Activated CD4-positive, alpha-beta T cell treated with anti-CD3 and anti-CD28 coated beads for 24 hours (primary cell): ENCODE measurements around the gene RFX7.

Experiments used
- DNase-seq, 2 donors: peaks; one replicate each; pipeline ENCODE4 v3.0.0-alpha.2; 2020; ENCODE audit warnings: low read depth in 2 of 2

The RFX7 gene

GRCh38 chr15:56126409-56126808 is 117.3 kb downstream of the RFX7 start:
- DNase-seq, result no peak

GRCh38 chr15:56124391-56124790 is 119.3 kb downstream of the RFX7 start:
- DNase-seq, result no peak

GRCh38 chr15:56105855-56106254 is 137.8 kb downstream of the RFX7 start:
- DNase-seq, result no peak

GRCh38 chr15:56102441-56102840 is 141.2 kb downstream of the RFX7 start:
- no peak for DNase-seq

- DNase-seq, result no peak
Measured at GRCh38 chr15:56099311-56099710, 144.4 kb downstream of the RFX7 start.

GRCh38 chr15:56098195-56098863 is 145.3 kb downstream of the RFX7 start:
- DNase-seq, result no peak

- no peak for DNase-seq
Measured at GRCh38 chr15:56095406-56095805, 148.3 kb downstream of the RFX7 start.

- no peak for DNase-seq
Measured at GRCh38 chr15:56094171-56094570, 149.5 kb downstream of the RFX7 start.

GRCh38 chr15:56088389-56088788 is 155.3 kb downstream of the RFX7 start:
- no peak for DNase-seq

- DNase-seq, result no peak
Measured at GRCh38 chr15:56086566-56086965, 157.1 kb downstream of the RFX7 start.

- no peak for DNase-seq
Measured at GRCh38 chr15:56082263-56082761, 161.4 kb downstream of the RFX7 start.

- DNase-seq, result no peak
Measured at GRCh38 chr15:56077081-56077480, 166.6 kb downstream of the RFX7 start.

- DNase-seq, result no peak
Measured at GRCh38 chr15:56076640-56077039, 167.0 kb downstream of the RFX7 start.

- no peak for DNase-seq
Measured at GRCh38 chr15:56074481-56075265, 169.0 kb downstream of the RFX7 start.

GRCh38 chr15:56064152-56064551 is 179.5 kb downstream of the RFX7 start:
- DNase-seq, result no peak

- DNase-seq, result no peak
Measured at GRCh38 chr15:56059716-56060115, 184.0 kb downstream of the RFX7 start.

- DNase-seq, result no peak
Measured at GRCh38 chr15:56058986-56059385, 184.7 kb downstream of the RFX7 start.

GRCh38 chr15:56056626-56057025 is 187.1 kb downstream of the RFX7 start:
- no peak for DNase-seq

- DNase-seq, result no peak
Measured at GRCh38 chr15:56053046-56053400, 190.7 kb downstream of the RFX7 start.

- DNase-seq, result no peak
Measured at GRCh38 chr15:56052395-56053045, 191.2 kb downstream of the RFX7 start.

- no peak for DNase-seq
Measured at GRCh38 chr15:56051676-56052075, 192.0 kb downstream of the RFX7 start.

GRCh38 chr15:56049577-56049976 is 194.1 kb downstream of the RFX7 start:
- DNase-seq, result no peak

GRCh38 chr15:56047354-56047753 is 196.3 kb downstream of the RFX7 start:
- DNase-seq, result no peak
